HepG2 (cell line): ENCODE results near the gene ARHGEF16. TPM values are rescaled to one million over a fixed set of nuclear protein-coding genes. Genes with fewer than 3 reads are reported as not detected.

Source experiments
- GATA4 ChIP-seq: sonication (generic); IDR thresholded peaks from 2 replicates; pipeline ENCODE4 v1.6.1; 2016; ENCODE audit warnings: antibody characterized with exemption, low read depth, borderline replicate concordance
- HHEX ChIP-seq: IDR thresholded peaks from 2 replicates; pipeline ENCODE4 v1.6.1; 2016; ENCODE audit warnings: control low read depth
- MAF1 ChIP-seq: sonication (generic); formaldehyde crosslinking; IDR thresholded peaks from 2 replicates; pipeline ENCODE4 v1.5.0; 2020; ENCODE audit warnings: missing genetic modification reagents, borderline replicate concordance
- MATR3 ChIP-seq: sonication (generic); formaldehyde crosslinking; IDR thresholded peaks from 2 replicates; pipeline ENCODE4 v1.4.0; 2020; ENCODE audit warnings: missing genetic modification reagents
- MBNL3 ChIP-seq: fragments of 250-450 bp; sonication (Bioruptor Pico); conservative IDR thresholded peaks from 2 replicates; pipeline ENCODE4 v1.8.0; 2022; ENCODE audit warnings: mild to moderate bottlenecking, inconsistent platforms
- MTA3 ChIP-seq: sonication (generic); formaldehyde crosslinking; IDR thresholded peaks from 2 replicates; pipeline ENCODE4 v1.4.0; 2020; ENCODE audit warnings: missing genetic modification reagents
- RXRB ChIP-seq: IDR thresholded peaks from 2 replicates; pipeline ENCODE4 v1.6.1; 2016; ENCODE audit warnings: borderline replicate concordance, missing genetic modification reagents, missing compliant biosample characterization
- SIN3A ChIP-seq: IDR thresholded peaks from 2 replicates; pipeline ENCODE4 v1.6.1; 2011; ENCODE audit warnings: low read depth, mild to moderate bottlenecking, control low read depth, low read length, borderline replicate concordance
- ZGPAT ChIP-seq: IDR thresholded peaks from 2 replicates; pipeline ENCODE4 v1.6.1; 2016; ENCODE audit warnings: mild to moderate bottlenecking
- ZNF567 ChIP-seq: sonication (generic); formaldehyde crosslinking; IDR thresholded peaks from 2 replicates; pipeline ENCODE4 v1.8.1; 2023; ENCODE audit warnings: mild to moderate bottlenecking, missing genetic modification reagents, borderline replicate concordance
- ZNF784 ChIP-seq: sonication (generic); formaldehyde crosslinking; IDR thresholded peaks from 2 replicates; pipeline ENCODE4 v1.5.1; 2020; ENCODE audit warnings: missing genetic modification reagents, mild to moderate bottlenecking, borderline replicate concordance
- ZSCAN29 ChIP-seq: sonication (generic); formaldehyde crosslinking; conservative IDR thresholded peaks from 2 replicates; pipeline ENCODE4 v1.4.0; 2020; ENCODE audit warnings: mild to moderate bottlenecking, missing genetic modification reagents
- polyA plus RNA-seq, 8 experiments: library from polyadenylated mRNA; depleted of rRNA in 3 of 8; stranded (reverse) in 7 of 8; unstranded in 1 of 8; fragments of >200 nt; fragmentation: Illumina TruSeq in 4 of 8; extraction: Trizol in 4 of 8; gene quantifications; 2 replicates each; pipeline versions ENCODE4 v1.2.1 to v1.2.3, GENCODE V29; 2011 to 2016; ENCODE audit warnings: low read depth in 4 of 8, missing spikeins in 1 of 8, mixed read lengths in 1 of 8; ENCODE audit not compliant: insufficient read depth in 1 of 8
- total RNA-seq, 5 experiments: library from RNA; depleted of rRNA; stranded (reverse); fragments of >200 nt; fragmentation: Illumina TruSeq; extraction: Trizol; gene quantifications; 2 replicates each; pipeline ENCODE4 v1.2.3, GENCODE V29; 2016; ENCODE audit warnings: low read depth in 1 of 5
- TF ChIP-seq, protein P1 (sequence below): sonication (generic); formaldehyde crosslinking; IDR thresholded peaks from 2 replicates; pipeline ENCODE4 v1.5.1; 2020; ENCODE audit warnings: missing genetic modification reagents, mild to moderate bottlenecking, borderline replicate concordance
- TF ChIP-seq, protein P2 (sequence below): sonication (generic); formaldehyde crosslinking; IDR thresholded peaks from 2 replicates; pipeline ENCODE4 v1.4.0; 2020; ENCODE audit warnings: missing genetic modification reagents
- TF ChIP-seq, protein P3 (sequence below): sonication (generic); formaldehyde crosslinking; IDR thresholded peaks from one replicate; pipeline ENCODE4 v1.5.1; 2020; ENCODE audit warnings: mild to moderate bottlenecking, missing genetic modification reagents; ENCODE audit errors: not compliant biosample characterization

ARHGEF16 gene
- total and polyA plus RNA-seq, 2 of the 13 experiments (the other 11 are each of a cell fraction or from before 2014, with no cell fraction given), result 20.3 to 39.9 TPM

- TF ChIP-seq SIN3A, result no peak
- TF ChIP-seq ZNF567, result peak; percentile 77; the same call in 1 of the 2 replicates
- no peak; the same call in 1 of the 2 replicates for TF ChIP-seq ZSCAN29 (CRISPR knock-in tag)
- no peak for TF ChIP-seq HHEX (CRISPR knock-in tag)
- no peak for TF ChIP-seq MTA3 (CRISPR knock-in tag)
- TF ChIP-seq, protein P1, sequence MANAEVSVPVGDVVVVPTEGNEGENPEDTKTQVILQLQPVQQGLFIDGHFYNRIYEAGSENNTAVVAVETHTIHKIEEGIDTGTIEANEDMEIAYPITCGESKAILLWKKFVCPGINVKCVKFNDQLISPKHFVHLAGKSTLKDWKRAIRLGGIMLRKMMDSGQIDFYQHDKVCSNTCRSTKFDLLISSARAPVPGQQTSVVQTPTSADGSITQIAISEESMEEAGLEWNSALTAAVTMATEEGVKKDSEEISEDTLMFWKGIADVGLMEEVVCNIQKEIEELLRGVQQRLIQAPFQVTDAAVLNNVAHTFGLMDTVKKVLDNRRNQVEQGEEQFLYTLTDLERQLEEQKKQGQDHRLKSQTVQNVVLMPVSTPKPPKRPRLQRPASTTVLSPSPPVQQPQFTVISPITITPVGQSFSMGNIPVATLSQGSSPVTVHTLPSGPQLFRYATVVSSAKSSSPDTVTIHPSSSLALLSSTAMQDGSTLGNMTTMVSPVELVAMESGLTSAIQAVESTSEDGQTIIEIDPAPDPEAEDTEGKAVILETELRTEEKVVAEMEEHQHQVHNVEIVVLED (CRISPR knock-in tag), result peak; percentile 70; the same call in 1 of the 2 replicates
- TF ChIP-seq MATR3 (CRISPR knock-in tag), result no peak
- TF ChIP-seq, protein P2, sequence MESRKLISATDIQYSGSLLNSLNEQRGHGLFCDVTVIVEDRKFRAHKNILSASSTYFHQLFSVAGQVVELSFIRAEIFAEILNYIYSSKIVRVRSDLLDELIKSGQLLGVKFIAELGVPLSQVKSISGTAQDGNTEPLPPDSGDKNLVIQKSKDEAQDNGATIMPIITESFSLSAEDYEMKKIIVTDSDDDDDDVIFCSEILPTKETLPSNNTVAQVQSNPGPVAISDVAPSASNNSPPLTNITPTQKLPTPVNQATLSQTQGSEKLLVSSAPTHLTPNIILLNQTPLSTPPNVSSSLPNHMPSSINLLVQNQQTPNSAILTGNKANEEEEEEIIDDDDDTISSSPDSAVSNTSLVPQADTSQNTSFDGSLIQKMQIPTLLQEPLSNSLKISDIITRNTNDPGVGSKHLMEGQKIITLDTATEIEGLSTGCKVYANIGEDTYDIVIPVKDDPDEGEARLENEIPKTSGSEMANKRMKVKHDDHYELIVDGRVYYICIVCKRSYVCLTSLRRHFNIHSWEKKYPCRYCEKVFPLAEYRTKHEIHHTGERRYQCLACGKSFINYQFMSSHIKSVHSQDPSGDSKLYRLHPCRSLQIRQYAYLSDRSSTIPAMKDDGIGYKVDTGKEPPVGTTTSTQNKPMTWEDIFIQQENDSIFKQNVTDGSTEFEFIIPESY, result peak; percentile 19; the same call in 1 of the 2 replicates
- peak; percentile 88 for TF ChIP-seq RXRB (CRISPR knock-in tag)
- TF ChIP-seq, protein P3, sequence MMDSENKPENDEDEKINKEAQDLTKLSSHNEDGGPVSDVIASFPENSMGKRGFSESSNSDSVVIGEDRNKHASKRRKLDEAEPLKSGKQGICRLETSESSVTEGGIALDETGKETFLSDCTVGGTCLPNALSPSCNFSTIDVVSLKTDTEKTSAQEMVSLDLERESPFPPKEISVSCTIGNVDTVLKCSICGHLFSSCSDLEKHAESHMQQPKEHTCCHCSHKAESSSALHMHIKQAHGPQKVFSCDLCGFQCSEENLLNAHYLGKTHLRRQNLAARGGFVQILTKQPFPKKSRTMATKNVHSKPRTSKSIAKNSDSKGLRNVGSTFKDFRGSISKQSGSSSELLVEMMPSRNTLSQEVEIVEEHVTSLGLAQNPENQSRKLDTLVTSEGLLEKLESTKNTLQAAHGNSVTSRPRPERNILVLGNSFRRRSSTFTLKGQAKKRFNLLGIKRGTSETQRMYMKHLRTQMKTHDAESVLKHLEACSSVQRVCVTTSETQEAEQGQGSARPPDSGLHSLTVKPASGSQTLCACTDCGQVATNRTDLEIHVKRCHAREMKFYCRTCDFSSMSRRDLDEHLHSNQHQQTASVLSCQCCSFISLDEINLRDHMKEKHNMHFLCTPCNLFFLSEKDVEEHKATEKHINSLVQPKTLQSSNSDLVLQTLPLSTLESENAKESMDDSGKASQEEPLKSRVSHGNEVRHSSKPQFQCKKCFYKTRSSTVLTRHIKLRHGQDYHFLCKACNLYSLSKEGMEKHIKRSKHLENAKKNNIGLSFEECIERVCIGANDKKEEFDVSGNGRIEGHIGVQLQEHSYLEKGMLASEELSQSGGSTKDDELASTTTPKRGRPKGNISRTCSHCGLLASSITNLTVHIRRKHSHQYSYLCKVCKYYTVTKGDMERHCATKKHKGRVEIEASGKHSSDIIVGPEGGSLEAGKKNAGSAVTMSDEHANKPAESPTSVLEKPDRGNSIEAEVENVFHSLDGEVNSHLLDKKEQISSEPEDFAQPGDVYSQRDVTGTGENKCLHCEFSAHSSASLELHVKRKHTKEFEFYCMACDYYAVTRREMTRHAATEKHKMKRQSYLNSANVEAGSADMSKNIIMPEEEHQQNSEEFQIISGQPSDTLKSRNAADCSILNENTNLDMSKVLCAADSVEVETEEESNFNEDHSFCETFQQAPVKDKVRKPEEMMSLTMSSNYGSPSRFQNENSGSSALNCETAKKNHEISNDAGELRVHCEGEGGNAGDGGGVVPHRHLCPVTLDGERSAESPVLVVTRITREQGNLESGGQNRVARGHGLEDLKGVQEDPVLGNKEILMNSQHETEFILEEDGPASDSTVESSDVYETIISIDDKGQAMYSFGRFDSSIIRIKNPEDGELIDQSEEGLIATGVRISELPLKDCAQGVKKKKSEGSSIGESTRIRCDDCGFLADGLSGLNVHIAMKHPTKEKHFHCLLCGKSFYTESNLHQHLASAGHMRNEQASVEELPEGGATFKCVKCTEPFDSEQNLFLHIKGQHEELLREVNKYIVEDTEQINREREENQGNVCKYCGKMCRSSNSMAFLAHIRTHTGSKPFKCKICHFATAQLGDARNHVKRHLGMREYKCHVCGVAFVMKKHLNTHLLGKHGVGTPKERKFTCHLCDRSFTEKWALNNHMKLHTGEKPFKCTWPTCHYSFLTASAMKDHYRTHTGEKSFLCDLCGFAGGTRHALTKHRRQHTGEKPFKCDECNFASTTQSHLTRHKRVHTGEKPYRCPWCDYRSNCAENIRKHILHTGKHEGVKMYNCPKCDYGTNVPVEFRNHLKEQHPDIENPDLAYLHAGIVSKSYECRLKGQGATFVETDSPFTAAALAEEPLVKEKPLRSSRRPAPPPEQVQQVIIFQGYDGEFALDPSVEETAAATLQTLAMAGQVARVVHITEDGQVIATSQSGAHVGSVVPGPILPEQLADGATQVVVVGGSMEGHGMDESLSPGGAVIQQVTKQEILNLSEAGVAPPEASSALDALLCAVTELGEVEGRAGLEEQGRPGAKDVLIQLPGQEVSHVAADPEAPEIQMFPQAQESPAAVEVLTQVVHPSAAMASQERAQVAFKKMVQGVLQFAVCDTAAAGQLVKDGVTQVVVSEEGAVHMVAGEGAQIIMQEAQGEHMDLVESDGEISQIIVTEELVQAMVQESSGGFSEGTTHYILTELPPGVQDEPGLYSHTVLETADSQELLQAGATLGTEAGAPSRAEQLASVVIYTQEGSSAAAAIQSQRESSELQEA (CRISPR knock-in tag), result peak; percentile 64
- TF ChIP-seq MAF1 (CRISPR knock-in tag), result no peak
- peak; percentile 71; the same call in 1 of the 2 replicates for TF ChIP-seq GATA4
- peak; percentile 71; the same call in 1 of the 2 replicates for TF ChIP-seq ZGPAT (CRISPR knock-in tag)
- no peak for TF ChIP-seq ZNF784
- no peak for TF ChIP-seq MBNL3 (CRISPR knock-in tag)
These were observed 31.1 kb upstream of the ARHGEF16 start (continued) for GRCh38 chr1:3423245-3423829.
